ENCODE data around the gene SOX5. TPM values are rescaled to one million over a fixed set of nuclear protein-coding genes. Genes with fewer than 3 reads are reported as not detected.

Gene SOX5
- polyA plus RNA-seq, 1 donor, result 3.5 TPM

DNA sequence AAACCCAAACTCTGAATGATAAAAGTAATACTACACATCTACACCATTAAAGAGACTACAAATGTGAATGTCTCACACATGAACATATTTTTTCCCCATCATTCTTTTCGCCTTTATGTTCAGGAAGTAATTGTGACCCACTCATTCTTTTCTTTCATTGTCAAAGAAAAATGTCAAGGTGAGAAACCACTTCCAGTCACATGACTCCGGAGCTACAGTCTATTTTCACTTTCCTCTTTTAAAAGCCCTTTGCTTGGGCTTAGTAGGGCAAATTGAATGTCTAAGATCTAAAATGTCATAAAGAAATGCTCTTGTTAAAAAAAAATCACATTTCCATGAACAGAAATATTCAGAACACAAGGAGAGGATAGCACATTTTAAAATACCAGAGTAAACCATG is 461.3 kb downstream of the SOX5 start:
- no peaks in the 10 kb centered on the region for H3K9me3 ChIP-seq (ENCODE audit: control insufficient read depth, low read depth, low read length)

GRCh38 chr12:23484238-23484637 is 465.2 kb downstream of the SOX5 start:
- DNase-seq, result no peak
- H3K9me3 ChIP-seq (ENCODE audit: control insufficient read depth, low read depth, low read length), result no peaks in the 10 kb centered on the region
- no peaks in the 10 kb centered on the region for H3K27me3 ChIP-seq (ENCODE audit: control insufficient read depth, insufficient read depth, low read length)
- H3K4me3 ChIP-seq (ENCODE audit: low read length), result no peak overlapping the region
- no peak overlapping the region for H3K27ac ChIP-seq (ENCODE audit: low read length)
- H3K4me1 ChIP-seq (ENCODE audit: control insufficient read depth, insufficient read depth, low read length), result no peaks in the 10 kb centered on the region
- 100% methylated on average over 1 of the region's 2 CpGs for WGBS (ENCODE audit: insufficient coverage, low lambda C conversion rate)
- no peaks in the 10 kb centered on the region for H3K36me3 ChIP-seq (ENCODE audit: control insufficient read depth, insufficient read depth, low read length)

More for the DNA sequence above, 461.3 kb downstream of the SOX5 start:
- H3K4me1 ChIP-seq (ENCODE audit: control insufficient read depth, insufficient read depth, low read length), result no peaks in the 10 kb centered on the region
- no peak overlapping the region for H3K27ac ChIP-seq (ENCODE audit: low read length)
- no peaks in the 10 kb centered on the region for H3K27me3 ChIP-seq (ENCODE audit: control insufficient read depth, insufficient read depth, low read length)
- DNase-seq, result no peak
- 71% methylated on average over 1 of the region's 2 CpGs for WGBS (ENCODE audit: insufficient coverage, low lambda C conversion rate)
- no peak overlapping the region for H3K4me3 ChIP-seq (ENCODE audit: low read length)
- no peaks in the 10 kb centered on the region for H3K36me3 ChIP-seq (ENCODE audit: control insufficient read depth, insufficient read depth, low read length)

DNA sequence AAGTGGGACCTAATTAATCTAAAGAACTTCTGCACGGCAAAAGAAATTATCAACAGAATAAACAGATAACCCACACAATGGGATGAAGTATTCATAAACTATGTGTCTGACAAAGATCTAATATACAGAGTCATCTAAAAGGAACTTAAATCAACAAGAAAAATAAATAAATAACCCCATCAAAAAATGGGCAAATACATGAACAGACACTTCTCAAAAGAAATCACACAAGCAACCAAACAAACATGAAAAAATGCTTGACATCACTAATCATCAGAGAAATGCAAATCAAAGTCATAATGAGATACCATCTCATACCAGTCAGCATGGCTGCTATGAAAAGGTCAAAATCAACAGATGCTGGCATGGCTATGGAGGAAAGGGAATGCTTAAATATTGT is 466.9 kb downstream of the SOX5 start:
- no peak for DNase-seq
- no peaks in the 10 kb centered on the region for H3K27me3 ChIP-seq (ENCODE audit: control insufficient read depth, insufficient read depth, low read length)
- no CpG with 5 or more reads among the region's 1 CpG for WGBS (ENCODE audit: insufficient coverage, low lambda C conversion rate)
- H3K36me3 ChIP-seq (ENCODE audit: control insufficient read depth, insufficient read depth, low read length), result no peaks in the 10 kb centered on the region
- H3K9me3 ChIP-seq (ENCODE audit: control insufficient read depth, low read depth, low read length), result no peaks in the 10 kb centered on the region
- H3K4me1 ChIP-seq (ENCODE audit: control insufficient read depth, insufficient read depth, low read length), result no peaks in the 10 kb centered on the region
- no peak overlapping the region for H3K27ac ChIP-seq (ENCODE audit: low read length)
- no peak overlapping the region for H3K4me3 ChIP-seq (ENCODE audit: low read length)
